HG03280 (cell line): ENCODE results near the gene RNU1-3.
"Not testable (repeated sequence)": the region's sequence is repeated elsewhere in the genome, so short reads cannot be mapped to it uniquely, and the experiment has no call there.

Source experiments
- ATAC-seq: cut with Tn5 transposase; IDR thresholded peaks from one replicate; pipeline ENCODE4 v1.9.1; 2021; ENCODE audit warnings: mild to moderate bottlenecking, moderate library complexity; ENCODE audit not compliant: unreplicated experiment

The RNU1-3 gene

DNA sequence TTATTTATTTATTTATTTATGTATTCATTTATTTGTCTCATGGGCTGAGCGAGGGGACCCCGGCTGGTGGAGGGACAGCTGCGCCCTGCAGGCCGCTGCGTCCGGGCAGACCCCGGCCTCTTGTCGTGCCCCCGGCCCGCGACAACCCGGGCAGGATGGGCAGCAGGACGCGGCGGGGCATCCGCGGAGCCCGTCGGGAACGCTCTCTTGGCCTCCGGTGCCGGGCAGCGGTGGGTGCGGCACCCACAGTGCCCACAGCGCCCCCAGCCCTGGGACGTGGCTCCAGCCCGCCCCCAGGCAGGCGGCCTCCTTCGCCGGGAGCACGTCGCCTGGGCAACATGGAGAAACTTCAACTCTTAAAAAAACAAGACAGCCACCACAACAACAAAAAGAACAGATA lies 8.5 kb downstream of the RNU1-3 start:
- not testable (repeated sequence) for ATAC-seq

DNA sequence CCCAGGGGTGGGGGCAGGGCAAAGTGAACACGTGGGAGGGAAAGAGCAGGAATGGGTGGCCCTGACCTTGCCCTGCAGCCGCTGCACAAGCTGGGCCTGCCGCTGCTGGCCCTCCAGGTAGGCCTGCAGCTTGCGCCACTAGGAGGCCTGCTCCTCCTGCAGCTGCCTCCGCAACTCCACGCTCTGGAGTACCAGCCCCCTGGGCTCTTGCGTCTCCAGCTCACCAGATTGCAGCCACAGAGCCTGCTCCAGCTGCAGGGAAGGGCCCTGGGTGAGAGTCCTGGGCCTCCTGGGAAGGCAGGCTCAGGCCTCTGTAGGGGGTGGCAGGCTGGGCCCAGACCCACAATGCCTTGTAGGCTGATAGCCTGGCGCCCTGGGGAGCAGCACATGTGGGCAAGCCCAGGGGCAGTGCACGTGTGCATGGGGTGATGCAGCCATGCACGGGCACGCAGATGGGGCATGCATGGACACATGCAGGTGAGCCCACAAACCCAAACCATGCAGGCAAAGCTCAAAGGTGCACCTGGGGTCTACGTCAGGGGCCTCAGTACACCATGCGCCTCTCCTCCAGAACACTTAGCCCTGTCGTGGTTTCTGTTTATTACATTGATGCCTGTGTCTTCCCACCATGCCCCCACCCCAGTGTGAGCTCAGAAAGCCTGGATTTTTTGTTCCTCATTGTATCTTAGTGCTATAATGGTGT lies 9.6 kb downstream of the RNU1-3 start:
- not testable (repeated sequence) for ATAC-seq

DNA sequence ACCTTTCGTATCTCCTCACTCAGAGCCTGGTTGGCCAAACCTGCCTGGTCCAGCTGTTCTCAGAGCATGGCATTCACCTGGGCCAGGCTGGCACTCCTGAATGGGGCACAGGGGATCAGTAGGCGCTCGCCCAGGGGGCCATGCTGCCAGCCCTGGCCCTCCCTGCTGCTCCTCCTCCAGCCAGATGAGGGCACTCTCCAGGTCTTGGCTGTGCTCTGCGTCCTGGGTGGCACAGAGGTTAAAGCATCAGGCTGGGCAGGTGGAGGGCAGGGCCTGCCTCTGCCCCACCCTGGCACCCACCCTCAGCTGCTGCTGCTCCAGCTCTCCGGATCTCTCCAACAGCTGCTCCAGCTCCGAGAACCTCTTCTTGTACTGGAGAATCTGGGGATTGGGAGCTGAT lies 10.2 kb downstream of the RNU1-3 start:
- not testable (repeated sequence) for ATAC-seq

DNA sequence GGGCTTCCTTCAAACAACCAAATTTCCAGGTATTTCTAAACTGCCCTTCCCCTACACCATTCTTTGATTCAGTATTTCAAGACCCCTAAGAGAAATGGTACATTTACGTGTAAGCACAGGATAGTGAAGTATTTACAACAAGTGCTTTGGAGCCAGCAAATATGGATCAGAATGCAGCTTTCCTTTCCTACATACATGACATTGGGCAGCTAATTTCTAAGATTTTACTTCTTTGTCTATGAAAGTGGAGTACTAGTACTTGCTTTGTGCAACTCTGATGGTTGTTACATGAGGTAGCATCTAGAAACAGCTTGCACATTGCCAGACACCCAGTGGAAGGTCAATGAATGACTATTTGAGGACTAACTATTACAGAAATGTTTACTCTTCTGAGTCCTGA lies 15.2 kb downstream of the RNU1-3 start:
- not testable (repeated sequence) for ATAC-seq

DNA sequence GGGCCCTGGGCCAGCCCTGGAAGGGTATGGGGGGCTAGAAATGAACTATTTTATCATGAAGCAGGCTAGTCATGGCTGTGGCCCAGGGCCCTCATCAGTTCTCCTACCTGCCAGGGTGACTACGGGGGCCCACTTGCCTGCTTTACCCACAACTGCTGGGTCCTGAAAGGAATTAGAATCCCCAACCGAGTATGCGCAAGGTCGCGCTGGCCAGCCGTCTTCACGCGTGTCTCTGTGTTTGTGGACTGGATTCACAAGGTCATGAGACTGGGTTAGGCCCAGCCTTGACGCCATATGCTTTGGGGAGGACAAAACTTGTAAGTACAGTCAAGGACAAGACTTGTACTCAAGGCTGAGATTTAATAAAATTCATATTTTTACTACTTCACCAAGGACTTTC lies 16.8 kb downstream of the RNU1-3 start:
- not testable (repeated sequence) for ATAC-seq

DNA sequence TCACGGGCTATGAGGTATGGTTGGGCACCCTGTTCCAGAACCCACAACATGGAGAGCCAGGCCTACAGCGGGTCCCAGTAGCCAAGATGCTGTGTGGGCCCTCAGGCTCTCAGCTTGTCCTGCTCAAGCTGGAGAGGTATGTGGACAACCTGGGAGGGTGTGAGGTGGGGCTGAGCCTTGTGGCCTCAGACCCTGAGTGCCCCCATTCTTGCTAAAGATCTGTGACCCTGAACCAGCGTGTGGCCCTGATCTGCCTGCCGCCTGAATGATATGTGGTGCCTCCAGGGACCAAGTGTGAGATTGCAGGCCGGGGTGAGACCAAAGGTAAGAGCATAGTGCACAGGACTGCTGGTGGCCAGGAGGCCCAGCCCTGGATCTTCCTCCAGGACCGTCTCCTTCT lies 17.4 kb downstream of the RNU1-3 start:
- not testable (repeated sequence) for ATAC-seq

DNA sequence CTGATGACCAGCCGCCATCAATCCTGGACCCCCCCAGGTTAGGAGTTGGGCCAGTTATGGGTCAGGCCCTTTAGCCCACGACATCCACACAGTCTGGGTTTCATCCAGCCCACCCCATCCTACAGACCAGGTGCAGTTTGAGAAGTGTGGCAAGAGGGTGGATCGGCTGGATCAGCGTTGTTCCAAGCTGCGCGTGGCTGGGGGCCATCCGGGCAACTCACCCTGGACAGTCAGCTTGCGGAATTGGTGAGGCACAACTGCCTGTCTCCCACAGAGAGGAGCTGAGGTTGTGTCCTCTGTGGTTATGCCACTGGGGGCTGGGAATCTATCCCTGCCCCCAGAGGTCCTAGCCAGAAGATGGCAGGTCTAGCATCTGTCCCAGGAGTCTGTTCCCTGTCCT lies 18.0 kb downstream of the RNU1-3 start:
- not testable (repeated sequence) for ATAC-seq

DNA sequence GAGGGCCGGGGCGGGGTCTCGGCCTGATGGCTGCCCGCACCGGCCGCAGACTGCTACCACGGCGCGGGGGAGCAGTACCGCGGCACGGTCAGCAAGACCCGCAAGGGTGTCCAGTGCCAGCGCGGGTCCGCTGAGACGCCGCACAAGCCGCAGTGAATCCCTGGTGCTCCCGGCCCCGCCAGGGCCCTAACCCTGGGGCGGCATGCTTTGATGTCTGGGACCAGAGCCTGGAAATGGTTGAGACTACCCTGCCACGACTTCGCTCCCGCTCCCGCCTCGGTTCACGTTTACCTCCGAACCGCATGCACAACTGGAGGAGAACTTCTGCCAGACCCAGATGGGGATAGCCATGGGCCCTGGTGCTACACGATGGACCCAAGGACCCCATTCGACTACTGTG lies 18.5 kb downstream of the RNU1-3 start:
- ATAC-seq, result not testable (repeated sequence)

DNA sequence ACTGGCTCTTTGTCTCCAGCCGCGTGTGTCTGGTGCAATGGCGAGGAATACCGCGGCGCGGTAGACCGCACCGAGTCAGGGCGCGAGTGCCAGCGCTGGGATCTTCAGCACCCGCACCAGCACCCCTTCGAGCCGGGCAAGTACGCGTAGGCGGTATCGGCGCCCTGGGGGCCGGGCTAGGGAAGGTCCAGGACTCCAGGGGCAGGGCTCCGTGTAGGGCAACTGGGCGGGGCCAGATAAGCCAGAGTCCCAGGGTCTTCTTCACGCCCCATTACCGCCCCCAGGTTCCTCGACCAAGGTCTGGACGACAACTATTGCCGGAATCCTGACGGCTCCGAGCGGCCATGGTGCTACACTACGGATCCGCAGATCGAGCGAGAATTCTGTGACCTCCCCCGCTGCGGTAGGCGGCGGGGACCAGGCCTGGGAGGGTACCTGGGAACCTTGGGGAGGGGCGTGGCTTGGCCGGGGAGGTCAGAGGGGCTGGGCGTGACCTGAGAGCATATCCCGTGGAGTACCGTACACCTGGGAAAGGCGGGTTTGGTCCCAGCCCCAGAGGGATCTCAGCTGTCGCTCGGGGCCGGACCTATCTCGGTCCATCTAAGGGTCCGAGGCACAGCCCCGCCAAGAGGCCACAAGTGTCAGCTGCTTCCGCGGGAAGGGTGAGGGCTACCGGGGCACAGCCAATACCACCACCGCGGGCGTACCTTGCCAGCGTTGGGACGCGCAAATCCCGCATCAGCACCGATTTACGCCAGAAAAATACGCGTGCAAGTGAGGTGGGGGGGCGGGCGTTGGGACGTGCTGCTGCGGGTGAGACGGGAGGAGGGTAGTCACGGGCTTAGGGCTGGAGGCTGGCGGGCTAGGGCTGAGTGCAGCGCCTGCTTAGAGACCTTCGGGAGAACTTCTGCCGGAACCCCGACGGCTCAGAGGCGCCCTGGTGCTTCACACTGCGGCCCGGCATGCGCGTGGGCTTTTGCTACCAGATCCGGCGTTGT lies 19.3 kb downstream of the RNU1-3 start:
- ATAC-seq, result not testable (repeated sequence)

DNA sequence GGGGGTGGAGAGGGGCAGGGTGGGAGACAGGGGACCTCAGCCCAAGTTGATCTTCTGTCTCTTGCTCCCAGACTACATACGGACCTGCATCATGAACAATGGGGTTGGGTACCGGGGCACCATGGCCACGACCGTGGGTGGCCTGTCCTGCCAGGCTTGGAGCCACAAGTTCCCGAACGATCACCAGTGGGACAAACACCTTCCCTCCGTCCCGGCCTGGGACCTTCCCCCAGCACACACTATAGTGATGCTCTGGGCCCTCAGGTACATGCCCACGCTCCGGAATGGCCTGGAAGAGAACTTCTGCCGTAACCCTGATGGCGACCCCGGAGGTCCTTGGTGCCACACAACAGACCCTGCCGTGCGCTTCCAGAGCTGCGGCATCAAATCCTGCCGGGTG lies 20.0 kb downstream of the RNU1-3 start:
- not testable (repeated sequence) for ATAC-seq

DNA sequence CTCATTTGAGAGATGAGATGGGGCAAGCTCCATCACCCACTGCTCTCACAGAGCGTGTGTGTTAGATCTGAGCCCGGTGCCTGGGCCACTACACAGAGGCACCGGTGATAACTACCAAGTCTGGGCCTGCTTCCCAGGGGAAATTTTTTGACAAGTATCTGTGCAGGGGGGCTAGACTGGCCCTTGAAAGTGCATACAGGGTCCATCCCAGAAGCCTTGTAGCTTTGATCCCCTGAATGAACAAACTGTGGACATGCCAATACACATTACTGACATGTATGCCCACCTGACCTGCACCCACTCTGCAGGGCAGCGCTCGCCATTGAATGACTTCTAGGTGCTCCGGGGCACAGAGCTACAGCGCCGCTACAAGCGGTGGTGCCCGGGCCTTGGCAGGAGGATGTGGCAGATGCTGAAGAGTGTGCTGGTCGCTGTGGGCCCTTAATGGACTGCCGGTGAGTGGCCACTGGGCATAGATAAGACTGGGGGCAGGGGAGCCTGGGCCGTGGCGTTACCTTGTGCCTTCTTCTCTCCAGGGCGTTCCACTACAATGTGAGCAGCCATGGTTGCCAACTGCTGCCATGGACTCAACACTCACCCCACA lies 20.6 kb downstream of the RNU1-3 start:
- not testable (repeated sequence) for ATAC-seq

DNA sequence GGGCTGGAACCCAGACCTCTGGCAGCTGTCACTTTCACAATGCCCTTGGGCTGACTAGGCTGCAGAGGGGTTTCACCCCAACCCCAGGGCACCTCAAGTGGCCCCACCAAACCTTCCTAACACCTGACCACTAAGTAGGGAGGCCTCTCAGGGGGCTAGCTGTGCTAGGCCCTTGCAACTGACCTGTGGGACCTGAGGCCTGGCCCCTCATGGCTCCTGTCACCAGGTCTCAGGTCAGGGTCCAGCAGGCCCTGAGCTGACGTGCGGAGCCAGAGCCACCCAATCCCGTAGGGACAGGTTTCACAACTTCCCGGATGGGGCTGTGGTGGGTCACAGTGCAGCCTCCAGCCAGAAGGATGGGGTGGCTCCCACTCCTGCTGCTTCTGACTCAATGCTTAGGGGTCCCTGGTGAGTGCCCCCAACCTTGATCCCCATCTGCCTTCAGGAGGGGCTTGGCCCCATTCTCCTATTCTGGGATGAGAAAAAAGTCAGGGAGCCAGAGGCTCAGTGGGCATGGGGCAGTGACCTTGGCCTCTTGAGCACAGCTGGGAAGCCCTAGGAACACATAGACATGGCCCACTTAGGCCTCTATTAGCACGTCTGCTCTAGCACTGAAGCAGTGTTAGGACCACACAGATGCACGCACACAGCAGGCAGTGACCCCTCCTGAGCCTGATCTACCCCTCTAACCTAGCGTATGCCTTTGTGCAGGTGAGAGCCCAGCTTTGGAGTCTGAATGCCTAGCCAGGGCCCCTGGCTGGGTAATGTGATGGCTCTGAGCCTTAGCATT lies 21.3 kb downstream of the RNU1-3 start:
- ATAC-seq, result peak; percentile 1

DNA sequence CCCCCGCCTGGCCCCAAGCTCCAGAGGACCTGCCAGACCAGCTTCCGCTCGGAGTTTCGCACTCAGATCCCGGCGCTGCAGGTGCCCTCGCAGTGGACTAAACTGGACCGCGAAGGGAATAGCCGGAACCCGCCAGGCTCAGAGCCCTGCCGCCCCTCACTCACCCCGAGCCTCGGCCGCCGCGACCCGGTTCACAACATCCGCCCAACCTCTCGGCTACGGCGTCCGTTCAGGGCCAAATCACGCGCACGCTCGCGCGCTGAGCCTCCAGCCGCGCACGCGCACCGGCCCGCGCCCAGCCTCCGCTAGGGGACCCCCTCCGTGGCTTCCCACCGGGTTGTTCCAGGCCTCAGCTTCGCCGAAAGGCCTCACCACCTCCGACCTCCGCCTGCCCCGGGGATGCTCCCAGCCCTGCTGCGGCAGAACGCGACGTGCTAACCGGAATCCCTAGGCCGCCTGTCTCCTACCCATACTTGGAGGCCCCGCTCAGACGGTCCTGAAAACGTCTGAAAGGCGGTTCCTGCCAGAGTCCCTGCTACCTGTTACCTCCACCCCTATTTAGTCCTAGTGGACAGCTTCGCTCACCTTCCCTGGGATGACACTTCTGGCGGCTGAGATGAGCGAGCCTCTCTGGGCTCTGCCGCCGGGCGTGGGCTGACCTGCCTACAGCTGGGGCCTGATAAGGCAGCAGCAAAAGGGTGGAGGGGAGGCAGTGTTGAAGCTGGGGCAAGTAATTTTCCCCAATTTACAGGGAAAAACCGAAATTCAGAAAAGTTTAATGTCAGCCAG lies 22.1 kb downstream of the RNU1-3 start:
- peak; percentile 81 for ATAC-seq

DNA sequence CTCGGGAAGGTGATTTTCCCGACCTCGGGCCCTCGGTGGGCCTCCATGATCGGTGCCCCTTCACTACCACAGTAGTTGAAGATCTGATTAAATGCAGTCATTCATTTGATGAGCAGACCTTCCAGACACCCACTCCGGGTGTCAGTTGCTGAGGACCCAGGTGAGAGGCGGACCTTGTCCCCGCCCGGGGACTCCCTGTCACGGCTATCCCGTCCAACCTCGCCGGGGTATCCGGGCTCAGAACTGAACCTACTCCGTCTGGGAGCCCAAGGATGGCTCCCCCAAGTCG lies 22.6 kb downstream of the RNU1-3 start:
- peak; percentile 30 for ATAC-seq

DNA sequence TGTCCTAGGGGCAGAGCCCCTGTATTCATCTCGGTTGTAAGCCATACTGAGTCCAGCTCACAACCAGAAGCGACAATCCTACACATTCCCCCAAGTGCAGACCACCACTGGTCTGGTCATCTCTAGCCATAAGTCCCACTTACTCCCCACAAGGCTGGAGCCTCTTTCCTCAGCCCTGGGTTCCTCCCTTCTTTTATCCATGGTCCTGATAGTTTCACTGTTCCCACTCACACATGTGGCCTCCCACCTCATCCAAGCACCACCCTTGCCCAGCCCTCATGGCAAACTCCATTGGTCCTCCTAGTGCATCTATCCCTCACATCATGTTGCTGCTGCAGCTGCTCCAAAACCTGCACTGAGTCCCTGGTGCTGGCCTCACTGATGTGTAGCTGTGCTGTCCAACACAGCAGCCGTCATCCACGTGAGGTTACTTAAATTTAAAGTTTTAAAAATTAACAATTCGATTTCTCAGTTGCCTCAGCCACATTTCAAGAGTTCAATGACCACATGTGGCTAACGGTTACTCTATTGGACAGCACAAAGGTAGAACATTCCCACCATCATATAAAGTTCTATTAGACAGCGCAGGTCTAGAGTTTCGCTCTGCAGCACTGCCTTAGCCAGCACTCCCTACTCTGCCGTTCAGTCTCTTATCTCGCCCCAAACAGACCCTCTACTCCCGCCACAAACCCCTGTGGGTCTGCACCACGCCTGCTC lies 23.1 kb downstream of the RNU1-3 start:
- peak; percentile 8 for ATAC-seq

DNA sequence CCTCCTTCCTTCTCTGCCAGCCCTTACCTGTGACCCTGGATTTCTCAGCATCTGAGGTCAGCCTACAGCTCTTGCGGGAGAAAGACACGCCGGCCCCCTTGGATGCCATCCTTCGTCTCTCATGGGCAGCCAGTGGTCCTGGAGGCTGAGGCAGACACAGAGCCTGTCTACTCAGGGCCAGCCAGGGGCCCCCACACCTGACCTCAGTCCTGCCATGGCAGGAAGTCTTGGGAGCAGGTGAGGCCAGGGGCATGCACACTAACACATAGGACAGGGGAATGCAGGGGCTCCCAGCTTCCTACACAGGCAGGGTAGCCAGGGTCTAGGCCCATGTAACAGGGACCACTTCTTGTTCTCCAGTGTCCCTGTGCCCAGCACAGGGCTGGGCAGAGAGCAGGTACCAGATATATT lies 23.7 kb downstream of the RNU1-3 start:
- ATAC-seq, result not testable (repeated sequence)

DNA sequence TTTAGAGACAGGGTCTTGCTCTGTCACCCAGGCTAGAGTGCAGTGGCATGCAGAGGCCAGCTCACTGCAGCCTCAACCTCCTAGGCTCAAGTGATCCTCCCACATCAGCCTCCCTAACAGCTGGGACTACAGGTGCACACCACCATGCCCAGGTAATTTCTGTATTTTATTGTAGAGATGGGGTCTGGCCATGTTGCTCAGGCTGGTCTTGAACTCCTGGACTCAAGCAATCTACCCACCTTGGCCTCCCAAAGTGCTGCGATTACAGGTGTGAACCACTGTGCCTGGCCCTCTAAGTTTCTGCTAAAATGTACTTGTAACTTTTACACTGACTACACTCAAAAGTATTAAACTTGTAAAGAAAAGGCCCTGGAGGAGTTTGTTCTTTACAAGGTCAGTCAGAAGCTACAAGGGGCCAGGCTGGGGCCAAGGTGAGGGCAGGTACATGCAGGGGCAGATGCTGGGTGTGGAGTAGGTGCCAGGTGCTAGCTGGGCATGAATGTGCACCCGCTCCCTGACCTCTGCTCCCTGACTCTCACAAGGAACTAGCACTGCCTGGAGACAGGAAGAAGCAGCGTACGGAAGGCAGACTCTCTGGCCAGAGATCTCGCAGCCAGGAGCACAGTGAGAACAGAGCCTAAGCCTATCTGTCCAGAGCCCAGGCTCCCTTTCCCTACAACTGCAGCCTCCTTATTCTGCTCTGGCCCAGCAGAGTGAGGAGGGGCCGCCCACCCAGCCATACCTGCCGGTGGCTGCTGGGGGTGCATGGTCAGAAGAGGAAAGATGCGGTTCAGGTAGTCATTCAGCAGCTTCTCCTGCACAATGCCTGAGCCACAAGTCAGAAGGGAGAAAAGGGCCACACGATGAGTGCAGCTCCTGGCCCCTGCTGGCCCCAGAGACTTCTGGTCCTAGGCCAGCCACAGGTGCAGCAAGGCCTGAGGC lies 24.5 kb downstream of the RNU1-3 start:
- not testable (repeated sequence) for ATAC-seq
